CD14-positive monocyte (primary cell): ENCODE results near the gene TTC23. TPM values are rescaled to one million over a fixed set of nuclear protein-coding genes. Genes with fewer than 3 reads are reported as not detected.

Source experiments
- DNase-seq, 3 donors: peaks; one replicate each; pipeline ENCODE4 v3.0.0-alpha.2; 2011 to 2022
- H2AFZ ChIP-seq: 2 replicates; pipeline ENCODE4 v1.6.0; 2012; ENCODE audit warnings: mild to moderate bottlenecking, low read depth, low read length, inconsistent platforms; ENCODE audit not compliant: insufficient read depth, poor library complexity, severe bottlenecking
- H3K27ac ChIP-seq, 2 donors: 1 replicate in 1 of 2; 2 replicates in 1 of 2; pipeline ENCODE4 v1.5.1; 2012 to 2013; ENCODE audit warnings: low read length in 2 of 2, control low read depth in 1 of 2, inconsistent platforms in 1 of 2, low read depth in 1 of 2, mild to moderate bottlenecking in 1 of 2
- H3K27me3 ChIP-seq, 2 donors: one replicate each; pipeline versions ENCODE4 v1.6.0 to v1.6.1; 2011 to 2013; ENCODE audit warnings: low read length in 2 of 2; ENCODE audit not compliant: control insufficient read depth in 2 of 2, insufficient read depth in 2 of 2
- H3K36me3 ChIP-seq, 2 donors: replicated peaks in 1 of 2; 1 replicate in 1 of 2; 2 replicates in 1 of 2; pipeline versions ENCODE4 v1.5.1 to v1.6.1; 2012 to 2013; ENCODE audit warnings: low read length in 2 of 2, control low read depth in 1 of 2, inconsistent platforms in 1 of 2, mild to moderate bottlenecking in 1 of 2; ENCODE audit not compliant: insufficient read depth in 2 of 2, control insufficient read depth in 1 of 2
- H3K4me1 ChIP-seq, 2 donors: 1 replicate in 1 of 2; 2 replicates in 1 of 2; pipeline versions ENCODE4 v1.5.1 to v1.6.1; 2012 to 2013; ENCODE audit warnings: low read length in 2 of 2, control low read depth in 1 of 2, inconsistent platforms in 1 of 2, mild to moderate bottlenecking in 1 of 2, moderate library complexity in 1 of 2; ENCODE audit not compliant: insufficient read depth in 2 of 2, control insufficient read depth in 1 of 2
- H3K4me2 ChIP-seq: replicated peaks from 2 replicates; pipeline ENCODE3; 2012; ENCODE audit warnings: low read length, moderate library complexity, mild to moderate bottlenecking; ENCODE audit not compliant: poor library complexity, severe bottlenecking; ENCODE audit errors: extremely low read depth
- H3K4me3 ChIP-seq, 3 experiments: fragments of 200-600 bp in 1 of 3; sonication (generic) in 1 of 3; replicated peaks in 1 of 3; 1 replicate in 2 of 3; 2 replicates in 1 of 3; pipeline ENCODE4 v1.5.1; 2011 to 2013; ENCODE audit warnings: low read length in 3 of 3, mild to moderate bottlenecking in 3 of 3, control low read depth in 2 of 3, low read depth in 2 of 3, inconsistent platforms in 1 of 3, moderate library complexity in 1 of 3
- H3K79me2 ChIP-seq: 2 replicates; pipeline ENCODE4 v1.6.0; 2012; ENCODE audit warnings: mild to moderate bottlenecking, control low read depth, inconsistent platforms, low read length, moderate library complexity; ENCODE audit not compliant: insufficient read depth
- H3K9ac ChIP-seq: 2 replicates; pipeline ENCODE4 v1.6.0; 2017; ENCODE audit warnings: low read length, mild to moderate bottlenecking; ENCODE audit not compliant: insufficient read depth, poor library complexity, severe bottlenecking
- H3K9me3 ChIP-seq, 2 donors: replicated peaks in 1 of 2; 1 replicate in 1 of 2; 2 replicates in 1 of 2; pipeline versions ENCODE4 v1.5.1 to v1.6.1; 2012 to 2013; ENCODE audit warnings: low read length in 2 of 2, control low read depth in 1 of 2; ENCODE audit not compliant: control insufficient read depth in 1 of 2, insufficient read depth in 1 of 2
- H4K20me1 ChIP-seq: 2 replicates; pipeline ENCODE4 v1.6.0; 2012; ENCODE audit warnings: mild to moderate bottlenecking, low read length, control low read depth, moderate library complexity; ENCODE audit not compliant: insufficient read depth
- H3K27ac Mint-ChIP-seq, 7 donors: one replicate each; pipeline ENCODE4 v1.8.0; 2020; ENCODE audit warnings: mild to moderate bottlenecking in 7 of 7, mixed read lengths in 7 of 7, moderate library complexity in 6 of 7, inconsistent platforms in 2 of 7
- H3K27me3 Mint-ChIP-seq, 3 donors: one replicate each; pipeline ENCODE4 v1.8.0; 2021 to 2022; ENCODE audit warnings: low read depth in 3 of 3, mild to moderate bottlenecking in 3 of 3, mixed read lengths in 3 of 3, moderate library complexity in 3 of 3, inconsistent platforms in 1 of 3
- H3K36me3 Mint-ChIP-seq, 2 donors: one replicate each; pipeline ENCODE4 v1.8.0; 2020; ENCODE audit warnings: mixed read lengths in 2 of 2, inconsistent platforms in 1 of 2, mild to moderate bottlenecking in 1 of 2
- H3K4me1 Mint-ChIP-seq: one replicate; pipeline ENCODE4 v1.8.0; 2020; ENCODE audit warnings: mild to moderate bottlenecking, mixed read lengths
- H3K4me3 Mint-ChIP-seq, 2 donors: one replicate each; pipeline ENCODE4 v1.8.0; 2020; ENCODE audit warnings: mild to moderate bottlenecking in 2 of 2, mixed read lengths in 2 of 2, moderate library complexity in 1 of 2
- H3K9me3 Mint-ChIP-seq, 7 donors: one replicate each; pipeline ENCODE4 v1.8.0; 2020 to 2022; ENCODE audit warnings: mixed read lengths in 7 of 7, mild to moderate bottlenecking in 6 of 7, moderate library complexity in 6 of 7, inconsistent platforms in 2 of 7
- CTCF ChIP-seq: fragments of 200-600 bp; IDR thresholded peaks from one replicate; pipeline ENCODE4 v1.8.0; 2022; ENCODE audit warnings: antibody characterized with exemption, mild to moderate bottlenecking
- WGBS: methylation state at CpG from one replicate; pipeline ENCODE4 v1.1.5; 2013; ENCODE audit warnings: missing lambda C conversion rate; ENCODE audit not compliant: insufficient coverage; 5-methylcytosine and 5-hydroxymethylcytosine counted together
- intact Hi-C, 2 donors: fragments of 100-400 bp; cut with micrococcal nuclease; formaldehyde crosslinking; loops; one replicate each; pipeline versions ENCODE4 v1.15.0 to v1.15.1; 2023
- polyA plus RNA-seq, 3 donors: library from polyadenylated mRNA; depleted of rRNA in 1 of 3; unstranded in 2 of 3; stranded (reverse) in 1 of 3; fragments of 300-500 nt in 2 of 3; fragments of >200 nt in 1 of 3; fragmentation: Illumina TruSeq in 2 of 3; gene quantifications; 1 replicate in 2 of 3; 2 replicates in 1 of 3; pipeline ENCODE4 v1.2.3, GENCODE V29; 2012 to 2021

TTC23 gene
- polyA plus RNA-seq, 3 donors = 0.51 to 0.55 TPM; not detected in 1

DNA sequence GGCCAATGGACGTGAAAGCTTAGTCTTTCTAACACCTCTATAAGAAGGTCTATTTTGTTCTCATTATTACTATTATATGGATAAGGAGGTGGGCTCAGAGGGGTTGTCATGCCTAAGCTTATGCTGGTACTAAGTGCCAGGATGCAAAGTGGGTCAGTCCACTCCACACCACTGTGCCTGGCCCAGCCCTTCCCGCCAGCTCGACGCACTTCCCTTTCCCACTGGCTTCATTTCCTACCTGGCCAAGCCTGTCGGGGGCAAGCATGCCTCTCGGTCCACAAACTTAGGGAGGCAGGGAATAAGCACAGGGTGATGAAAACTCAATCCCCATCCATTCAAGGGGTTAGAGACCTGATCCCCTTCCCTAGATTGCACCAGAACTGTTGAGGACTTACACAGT lies 150.4 kb downstream of the TTC23 start:
- intact Hi-C loops = no loop called here
- no peak for TF ChIP-seq CTCF
- Histone ChIP-seq H3K9ac (no peak overlapping the region), H3K27me3 (peaks cover 7 to 50% of the 10 kb centered on the region in 2 donors), H3K79me2 (no peaks in the 10 kb centered on the region), H3K27ac (no peak overlapping the region), H3K36me3 (no peaks in the 10 kb centered on the region), H4K20me1 (no peaks in the 10 kb centered on the region), H3K4me1 (peaks cover 3 to 7% of the 10 kb centered on the region in 2 donors), H2AFZ (no peak overlapping the region), H3K4me2 (no peak overlapping the region), H3K9me3 (no peaks in the 10 kb centered on the region), H3K4me3 (no peak overlapping the region)
- no peak overlapping the region for H3K4me3 Mint-ChIP-seq
- DNase-seq = no peak
- peak overlapping the region in 1 of 7 donors; percentile 19 for H3K27ac Mint-ChIP-seq
- H3K27me3 Mint-ChIP-seq = peaks cover 29 to 49% (median 47%) of the 10 kb centered on the region in 3 donors
- 45% methylated on average over 4 of the region's 6 CpGs for WGBS
- peaks cover 13% of the 10 kb centered on the region for H3K4me1 Mint-ChIP-seq
- peaks cover 0 to 5% (median 2%) of the 10 kb centered on the region in 7 donors for H3K9me3 Mint-ChIP-seq
- H3K36me3 Mint-ChIP-seq = no peaks in the 10 kb centered on the region

GRCh38 chr15:99098426-99098825 lies 151.0 kb downstream of the TTC23 start:
- no peak overlapping the region for H3K4me3 Mint-ChIP-seq
- intact Hi-C loops = no loop called here
- peaks cover 26 to 44% (median 44%) of the 10 kb centered on the region in 3 donors for H3K27me3 Mint-ChIP-seq
- Histone ChIP-seq H3K27me3 (peaks cover 7 to 44% of the 10 kb centered on the region in 2 donors), H3K27ac (no peak overlapping the region), H4K20me1 (no peaks in the 10 kb centered on the region), H3K9ac (no peak overlapping the region), H3K4me3 (no peak overlapping the region), H2AFZ (no peak overlapping the region), H3K9me3 (no peaks in the 10 kb centered on the region), H3K4me1 (peaks cover 3 to 7% of the 10 kb centered on the region in 2 donors), H3K36me3 (no peaks in the 10 kb centered on the region), H3K4me2 (no peak overlapping the region), H3K79me2 (no peaks in the 10 kb centered on the region)
- WGBS = 92% methylated on average over 11 of the region's 12 CpGs
- TF ChIP-seq CTCF = no peak
- peaks cover 13% of the 10 kb centered on the region for H3K4me1 Mint-ChIP-seq
- H3K27ac Mint-ChIP-seq = no peak overlapping the region
- H3K9me3 Mint-ChIP-seq = peaks cover 0 to 5% (median 2%) of the 10 kb centered on the region in 7 donors
- DNase-seq = no peak
- H3K36me3 Mint-ChIP-seq = no peaks in the 10 kb centered on the region
